ENCODE measurements around the gene TJP1. TPM values are rescaled to one million over a fixed set of nuclear protein-coding genes. Genes with fewer than 3 reads are reported as not detected.

The TJP1 gene
- total RNA-seq, 2 experiments from 2014 or later: not detected

- ChIA-PET POLR2A (no interaction called here), CTCF (no interaction called here)
- Mint-ChIP-seq H3K36me3 (ENCODE audit: low read depth) (no peaks in the 10 kb centered on the region), H3K27me3 (peaks cover 24% of the 10 kb centered on the region), H3K27ac (no peak overlapping the region), H3K4me3 (no peak overlapping the region), H3K4me1 (ENCODE audit: low read depth) (no peaks in the 10 kb centered on the region), H3K9me3 (no peaks in the 10 kb centered on the region)
- DNase-seq (no peak), ATAC-seq (no peak)
- no peak for TF ChIP-seq CTCF (IDR thresholded peaks at IDR 0.05)
- intact Hi-C loops (cut with micrococcal nuclease): no loop called here
Measured at GRCh38 chr15:29859293-29859692, 37.0 kb upstream of the TJP1 start.

GRCh38 chr15:29857221-29857789 lies 35.0 kb upstream of the TJP1 start:
- H3K4me3 Mint-ChIP-seq: no peak overlapping the region
- H3K9me3 Mint-ChIP-seq: no peaks in the 10 kb centered on the region
- intact Hi-C loops (cut with micrococcal nuclease): no loop called here
- POLR2A ChIA-PET: no interaction called here
- DNase-seq: no peak
- H3K27me3 Mint-ChIP-seq: peaks cover 24% of the 10 kb centered on the region
- no peak for TF ChIP-seq CTCF (IDR thresholded peaks at IDR 0.05)
- H3K4me1 Mint-ChIP-seq (ENCODE audit: low read depth): no peaks in the 10 kb centered on the region
- CTCF ChIA-PET: no interaction called here
- no peak overlapping the region for H3K27ac Mint-ChIP-seq
- H3K36me3 Mint-ChIP-seq (ENCODE audit: low read depth): no peaks in the 10 kb centered on the region
- no peak for ATAC-seq

GRCh38 chr15:29854413-29854812 lies 32.1 kb upstream of the TJP1 start:
- ChIA-PET POLR2A (no interaction called here), CTCF (interaction anchor here (1.4 kb wide), 1 partner anchor 10 kb away, joined by 4 read pairs; no protein-coding TSS in a partner anchor)
- no peak for TF ChIP-seq CTCF (IDR thresholded peaks at IDR 0.05)
- no peaks in the 10 kb centered on the region for H3K36me3 Mint-ChIP-seq (ENCODE audit: low read depth)
- H3K4me1 Mint-ChIP-seq (ENCODE audit: low read depth): no peaks in the 10 kb centered on the region
- H3K9me3 Mint-ChIP-seq: peaks cover 2% of the 10 kb centered on the region
- no peak for ATAC-seq
- DNase-seq: no peak
- H3K27me3 Mint-ChIP-seq: peaks cover 8% of the 10 kb centered on the region
- intact Hi-C loops (cut with micrococcal nuclease): no loop called here
- no peak overlapping the region for H3K4me3 Mint-ChIP-seq
- no peak overlapping the region for H3K27ac Mint-ChIP-seq

DNA sequence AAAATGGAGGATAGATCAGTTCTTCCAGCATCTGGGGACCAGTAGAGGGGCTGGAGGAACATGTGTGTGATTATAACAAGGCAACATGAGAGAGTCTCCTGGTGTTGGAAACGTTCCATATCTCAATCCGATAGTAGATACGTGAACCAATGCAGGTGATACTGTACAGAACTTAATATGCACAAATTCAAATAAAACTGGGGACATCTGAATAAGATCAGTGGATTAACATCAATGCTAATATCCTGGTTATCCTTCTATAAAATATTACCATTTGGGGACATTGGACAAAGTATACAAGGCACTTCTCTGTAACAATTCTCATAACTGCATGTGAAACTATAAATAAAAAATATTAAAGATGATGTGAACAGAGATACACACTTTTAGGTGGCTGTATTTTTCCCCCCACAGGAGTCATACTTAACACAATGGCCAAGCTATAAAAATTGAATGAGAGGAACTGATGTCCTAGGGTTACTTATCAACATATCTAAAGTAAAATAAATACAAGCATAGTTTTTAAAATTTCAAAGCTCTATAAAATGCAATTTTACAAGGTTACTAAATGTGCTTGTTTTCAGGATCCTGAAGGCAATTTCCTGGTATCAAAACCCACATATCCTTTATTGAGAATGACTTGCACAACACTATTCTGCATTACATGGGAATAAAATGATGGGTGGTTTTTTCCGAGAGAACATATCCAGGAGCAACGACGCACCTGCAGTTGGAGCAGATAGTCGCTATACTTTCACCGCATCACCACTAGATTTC lies 31.1 kb upstream of the TJP1 start:
- H3K4me3 Mint-ChIP-seq: no peak overlapping the region
- POLR2A ChIA-PET: no interaction called here
- DNase-seq (no peak), ATAC-seq (no peak)
- H3K4me1 Mint-ChIP-seq (ENCODE audit: low read depth): no peaks in the 10 kb centered on the region
- H3K27ac Mint-ChIP-seq: no peak overlapping the region
- H3K9me3 Mint-ChIP-seq: peaks cover 2% of the 10 kb centered on the region
- H3K36me3 Mint-ChIP-seq (ENCODE audit: low read depth): no peaks in the 10 kb centered on the region
- no peak for TF ChIP-seq CTCF (IDR thresholded peaks at IDR 0.05)
- intact Hi-C loops (cut with micrococcal nuclease): no loop called here
- peaks cover 8% of the 10 kb centered on the region for H3K27me3 Mint-ChIP-seq
- CTCF ChIA-PET: no interaction called here

DNA sequence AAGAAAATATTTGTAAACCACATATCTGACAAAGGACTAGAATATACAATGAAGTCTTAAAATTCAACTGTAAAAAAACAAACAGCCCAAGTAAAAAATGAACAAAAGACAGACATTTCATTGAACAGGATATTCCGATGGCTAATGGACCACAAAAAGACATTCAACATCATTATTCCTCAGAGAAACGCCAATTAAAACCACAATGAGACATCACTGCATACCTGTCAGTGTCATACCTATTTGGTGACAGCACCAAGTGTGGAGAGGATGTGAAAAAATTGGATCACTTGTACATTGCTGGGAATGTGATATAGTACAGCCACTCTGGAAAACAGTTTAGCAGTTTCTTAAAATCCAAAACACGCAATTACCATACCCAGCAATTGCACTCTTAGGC lies 29.9 kb upstream of the TJP1 start:
- H3K4me1 Mint-ChIP-seq (ENCODE audit: low read depth): no peaks in the 10 kb centered on the region
- H3K9me3 Mint-ChIP-seq: peaks cover 10% of the 10 kb centered on the region
- POLR2A ChIA-PET: no interaction called here
- no peak for ATAC-seq
- H3K36me3 Mint-ChIP-seq (ENCODE audit: low read depth): no peaks in the 10 kb centered on the region
- no peak overlapping the region for H3K27ac Mint-ChIP-seq
- peaks cover 10% of the 10 kb centered on the region for H3K27me3 Mint-ChIP-seq
- H3K4me3 Mint-ChIP-seq: no peak overlapping the region
- CTCF ChIA-PET: no interaction called here
- intact Hi-C loops (cut with micrococcal nuclease): no loop called here
- no peak for TF ChIP-seq CTCF (IDR thresholded peaks at IDR 0.05)
- no peak for DNase-seq
